Lung (tissue), 12 donors: ENCODE measurements around the gene COL12A1. TPM values are rescaled to one million over a fixed set of nuclear protein-coding genes. Genes with fewer than 3 reads are reported as not detected.

Source experiments
- ATAC-seq: fragments of 200-7000 bp; cut with Tn5 transposase; one replicate; pipeline ENCODE4 v1.9.1; 2020; ENCODE audit warnings: moderate number of reproducible peaks; ENCODE audit not compliant: insufficient read depth, low FRiP score
- DNase-seq, 3 donors: peaks; one replicate each; pipeline ENCODE4 v3.0.0-alpha.2; 2013 to 2017
- H3K27ac ChIP-seq, 2 donors: one replicate each; pipeline ENCODE4 v1.5.1; 2013; ENCODE audit warnings: mild to moderate bottlenecking in 2 of 2, moderate library complexity in 2 of 2, control low read depth in 1 of 2, inconsistent platforms in 1 of 2, low read depth in 1 of 2, low read length in 1 of 2
- H3K27me3 ChIP-seq, 3 donors: one replicate each; pipeline ENCODE4 v1.5.1; 2013; ENCODE audit warnings: low read length in 2 of 3; ENCODE audit not compliant: control insufficient read depth in 3 of 3, insufficient read depth in 3 of 3
- H3K36me3 ChIP-seq, 4 donors: one replicate each; pipeline ENCODE4 v1.5.1; 2013; ENCODE audit warnings: low read length in 4 of 4, mild to moderate bottlenecking in 1 of 4, moderate library complexity in 1 of 4; ENCODE audit not compliant: control insufficient read depth in 4 of 4, insufficient read depth in 4 of 4
- H3K4me1 ChIP-seq, 5 donors: one replicate each; pipeline ENCODE4 v1.5.1; 2013; ENCODE audit warnings: low read length in 5 of 5, mild to moderate bottlenecking in 2 of 5, moderate library complexity in 1 of 5; ENCODE audit not compliant: control insufficient read depth in 5 of 5, insufficient read depth in 5 of 5
- H3K4me3 ChIP-seq: one replicate; pipeline ENCODE4 v1.5.1; 2013; ENCODE audit warnings: mild to moderate bottlenecking, control low read depth, moderate library complexity
- H3K9ac ChIP-seq, 2 donors: one replicate each; pipeline ENCODE4 v1.5.1; 2013; ENCODE audit warnings: low read length in 2 of 2, control low read depth in 1 of 2; ENCODE audit not compliant: insufficient read depth in 1 of 2
- H3K9me3 ChIP-seq, 4 donors: one replicate each; pipeline ENCODE4 v1.5.1; 2013; ENCODE audit warnings: low read length in 3 of 4, mild to moderate bottlenecking in 1 of 4, moderate library complexity in 1 of 4; ENCODE audit not compliant: control insufficient read depth in 4 of 4, insufficient read depth in 3 of 4
- WGBS, 2 donors: extraction: QIAGEN DNeasy Blood & Tissue Kit; methylation state at CpG; one replicate each; pipeline ENCODE4 v1.1.7; 2013; 5-methylcytosine and 5-hydroxymethylcytosine counted together
- polyA plus RNA-seq, 2 donors: library from polyadenylated mRNA; stranded (reverse); fragments of 200-250 nt; gene quantifications; one replicate each; pipeline ENCODE4 v1.2.1, GENCODE V29; 2013
- total RNA-seq, 2 donors: library from RNA; depleted of rRNA in 1 of 2; stranded (reverse); fragments of >200 nt in 1 of 2; gene quantifications; one replicate each; pipeline ENCODE4 v1.2.1, GENCODE V29; 2014 to 2021
- TF ChIP-seq, protein P1 (sequence below): IDR thresholded peaks from 2 replicates; pipeline ENCODE4 v1.5.1; 2012; ENCODE audit warnings: mild to moderate bottlenecking; ENCODE audit errors: control extremely low read depth, extremely low read depth
- donor health status: control.
- donor health status: control.
- donor health status: Bipolar disorder and iron deficiency.
- donor health status: healthy.
- donor health status: DM: yes; HTN: yes; CAD: no.

Gene COL12A1
- total and polyA plus RNA-seq, 4 donors = 10.6 to 75.7 (median 29.7) TPM

DNA sequence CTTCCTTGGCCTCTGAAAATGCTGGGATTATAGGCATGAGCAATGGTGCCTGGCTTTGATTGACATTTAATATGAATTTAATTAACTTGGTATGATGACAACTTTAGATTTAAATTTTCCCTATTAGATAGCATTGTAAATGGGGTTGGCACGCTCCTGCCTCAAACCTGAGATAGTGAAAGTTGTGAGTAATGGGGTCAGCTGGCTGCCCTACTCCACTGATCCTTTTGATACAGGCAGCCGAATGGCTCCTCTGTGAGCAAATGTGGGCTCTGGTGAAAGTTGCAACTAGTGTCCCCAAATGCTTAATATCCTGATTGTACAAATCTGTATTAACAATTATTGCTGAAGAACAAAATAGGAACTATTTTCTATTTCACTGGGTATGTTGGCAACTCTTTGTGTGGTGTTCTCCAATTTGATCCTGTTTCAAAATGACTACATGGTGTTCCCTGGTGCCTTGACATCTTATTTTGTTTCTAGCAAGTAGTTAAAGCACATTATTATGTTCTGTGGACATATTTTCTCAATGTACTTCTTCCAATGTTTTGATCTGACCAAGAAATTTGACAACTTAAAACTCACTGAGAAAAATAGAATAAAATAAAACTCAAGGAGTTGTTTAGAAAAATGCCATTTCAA is 97.4 kb downstream of the COL12A1 start:
- H3K36me3 ChIP-seq = peaks cover 0 to 2% (median 0%) of the 10 kb centered on the region in 4 donors
- TF ChIP-seq, protein P1, sequence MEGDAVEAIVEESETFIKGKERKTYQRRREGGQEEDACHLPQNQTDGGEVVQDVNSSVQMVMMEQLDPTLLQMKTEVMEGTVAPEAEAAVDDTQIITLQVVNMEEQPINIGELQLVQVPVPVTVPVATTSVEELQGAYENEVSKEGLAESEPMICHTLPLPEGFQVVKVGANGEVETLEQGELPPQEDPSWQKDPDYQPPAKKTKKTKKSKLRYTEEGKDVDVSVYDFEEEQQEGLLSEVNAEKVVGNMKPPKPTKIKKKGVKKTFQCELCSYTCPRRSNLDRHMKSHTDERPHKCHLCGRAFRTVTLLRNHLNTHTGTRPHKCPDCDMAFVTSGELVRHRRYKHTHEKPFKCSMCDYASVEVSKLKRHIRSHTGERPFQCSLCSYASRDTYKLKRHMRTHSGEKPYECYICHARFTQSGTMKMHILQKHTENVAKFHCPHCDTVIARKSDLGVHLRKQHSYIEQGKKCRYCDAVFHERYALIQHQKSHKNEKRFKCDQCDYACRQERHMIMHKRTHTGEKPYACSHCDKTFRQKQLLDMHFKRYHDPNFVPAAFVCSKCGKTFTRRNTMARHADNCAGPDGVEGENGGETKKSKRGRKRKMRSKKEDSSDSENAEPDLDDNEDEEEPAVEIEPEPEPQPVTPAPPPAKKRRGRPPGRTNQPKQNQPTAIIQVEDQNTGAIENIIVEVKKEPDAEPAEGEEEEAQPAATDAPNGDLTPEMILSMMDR = no peak
- H3K9me3 ChIP-seq = no peaks in the 10 kb centered on the region
- ATAC-seq (no peak), DNase-seq (peak in 2 of 3 donors; percentile 29 to 32)
- peaks cover 0 to 13% (median 0%) of the 10 kb centered on the region in 5 donors for H3K4me1 ChIP-seq
- H3K27ac ChIP-seq = no peak overlapping the region
- H3K4me3 ChIP-seq = no peak overlapping the region
- whole genome bisulfite sequencing, 2 donors = 89 to 93% methylated on average over 2 of the region's 2 CpGs
- no peak overlapping the region for H3K9ac ChIP-seq
- H3K27me3 ChIP-seq = no peaks in the 10 kb centered on the region

DNA sequence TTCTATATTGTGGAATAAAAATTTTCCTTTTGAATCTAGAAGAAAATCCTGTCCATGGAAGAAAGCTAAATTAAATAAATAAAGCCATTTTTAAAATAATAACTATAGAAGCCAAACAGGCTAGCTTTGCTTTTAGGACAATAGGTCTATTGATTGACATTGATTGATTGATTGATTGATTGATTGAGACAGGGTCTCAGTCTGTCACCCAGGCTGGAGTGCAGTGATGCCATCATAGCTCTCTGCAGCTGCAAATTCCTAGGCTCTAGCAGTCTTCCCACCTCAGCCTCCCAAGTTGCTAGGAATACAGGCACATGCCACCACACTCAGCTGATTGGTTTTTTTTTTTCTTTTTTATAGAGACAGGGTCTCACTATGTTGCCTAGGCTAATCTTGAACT is 97.9 kb downstream of the COL12A1 start:
- no peaks in the 10 kb centered on the region for H3K9me3 ChIP-seq
- H3K9ac ChIP-seq = no peak overlapping the region
- peaks cover 0 to 13% (median 0%) of the 10 kb centered on the region in 5 donors for H3K4me1 ChIP-seq
- DNase-seq (no peak), ATAC-seq (no peak)
- H3K27me3 ChIP-seq = no peaks in the 10 kb centered on the region
- no peak overlapping the region for H3K4me3 ChIP-seq
- no peak overlapping the region for H3K27ac ChIP-seq
- peaks cover 0 to 2% (median 0%) of the 10 kb centered on the region in 4 donors for H3K36me3 ChIP-seq
- TF ChIP-seq, protein P1 = no peak

DNA sequence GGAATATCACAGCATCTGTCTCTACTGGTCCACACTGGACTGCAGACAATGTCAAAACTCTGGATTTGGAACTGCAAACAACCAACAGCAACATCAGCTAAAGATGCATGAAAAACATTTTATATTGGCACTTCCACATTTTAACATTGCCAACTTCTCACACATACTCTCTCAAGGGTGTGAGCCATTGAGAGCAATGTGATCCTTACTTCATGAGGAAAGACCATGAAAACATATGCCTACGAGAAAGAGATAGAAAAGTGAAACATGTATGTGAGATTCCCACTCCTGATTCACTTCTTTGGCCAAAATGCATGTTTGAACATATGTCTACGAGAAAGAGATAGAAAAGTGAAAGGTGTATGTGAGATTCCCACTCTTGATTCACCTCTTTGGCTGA is 99.4 kb downstream of the COL12A1 start:
- Histone ChIP-seq H3K9ac (no peak overlapping the region), H3K27ac (no peak overlapping the region), H3K4me1 (peaks cover 0 to 13% (median 0%) of the 10 kb centered on the region in 5 donors), H3K27me3 (no peaks in the 10 kb centered on the region), H3K4me3 (no peak overlapping the region), H3K9me3 (no peaks in the 10 kb centered on the region), H3K36me3 (peaks cover 0 to 2% (median 0%) of the 10 kb centered on the region in 4 donors)
- TF ChIP-seq, protein P1 = no peak
- ATAC-seq (no peak), DNase-seq (no peak)
- 86 to 95% methylated on average over 2 of the region's 2 CpGs for WGBS, 2 donors

GRCh38 chr6:75103431-75103830 is 102.4 kb downstream of the COL12A1 start:
- no peak overlapping the region for H3K9ac ChIP-seq
- TF ChIP-seq, protein P1 = no peak
- no peaks in the 10 kb centered on the region for H3K27me3 ChIP-seq
- DNase-seq = no peak
- H3K4me1 ChIP-seq = peaks cover 0 to 13% (median 0%) of the 10 kb centered on the region in 5 donors
- H3K4me3 ChIP-seq = no peak overlapping the region
- H3K9me3 ChIP-seq = no peaks in the 10 kb centered on the region
- peaks cover 0 to 2% (median 0%) of the 10 kb centered on the region in 4 donors for H3K36me3 ChIP-seq
- no peak overlapping the region for H3K27ac ChIP-seq
- whole genome bisulfite sequencing, 2 donors = 83% methylated on average over 1 of the region's 1 CpG
- ATAC-seq = no peak
